Measurements from ENCODE around the gene NR2F1-AS1. TPM values are rescaled to one million over a fixed set of nuclear protein-coding genes. Genes with fewer than 3 reads are reported as not detected.

NR2F1-AS1 gene
- total RNA-seq, 4 donors from 2014 or later: 6.0 to 48.1 (median 14.4) TPM

DNA sequence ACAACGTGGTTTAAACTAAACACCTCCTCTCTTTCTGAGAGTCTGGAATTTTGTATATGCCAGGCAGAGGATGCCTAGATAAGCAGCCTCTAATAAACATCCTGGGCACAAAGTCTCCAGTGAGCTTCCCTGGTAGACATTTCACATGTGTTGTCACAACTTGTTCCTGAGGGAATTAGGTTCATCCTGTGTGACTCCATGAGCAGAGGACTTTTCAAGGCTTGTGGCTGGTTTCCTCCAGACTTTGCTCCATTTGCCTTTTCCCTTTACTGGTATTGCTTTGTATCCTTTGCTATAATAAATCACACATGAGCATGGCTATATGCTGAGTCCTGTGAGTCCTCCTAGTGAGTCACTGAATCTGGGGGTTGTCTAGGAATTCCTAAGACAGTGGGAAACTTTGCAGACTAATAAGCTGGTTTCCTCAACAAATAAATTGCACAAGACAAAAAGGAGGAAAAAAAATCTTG lies 77.4 kb downstream of the NR2F1-AS1 start:
- Histone ChIP-seq H3K9me3 (no peaks in the 10 kb centered on the region), H3K4me1 (no peaks in the 10 kb centered on the region), H3K4me3 (no peak overlapping the region), H3K36me3 (no peaks in the 10 kb centered on the region), H3K27me3 (no peaks in the 10 kb centered on the region), H3K27ac (no peak overlapping the region)
- TF ChIP-seq, protein P1, sequence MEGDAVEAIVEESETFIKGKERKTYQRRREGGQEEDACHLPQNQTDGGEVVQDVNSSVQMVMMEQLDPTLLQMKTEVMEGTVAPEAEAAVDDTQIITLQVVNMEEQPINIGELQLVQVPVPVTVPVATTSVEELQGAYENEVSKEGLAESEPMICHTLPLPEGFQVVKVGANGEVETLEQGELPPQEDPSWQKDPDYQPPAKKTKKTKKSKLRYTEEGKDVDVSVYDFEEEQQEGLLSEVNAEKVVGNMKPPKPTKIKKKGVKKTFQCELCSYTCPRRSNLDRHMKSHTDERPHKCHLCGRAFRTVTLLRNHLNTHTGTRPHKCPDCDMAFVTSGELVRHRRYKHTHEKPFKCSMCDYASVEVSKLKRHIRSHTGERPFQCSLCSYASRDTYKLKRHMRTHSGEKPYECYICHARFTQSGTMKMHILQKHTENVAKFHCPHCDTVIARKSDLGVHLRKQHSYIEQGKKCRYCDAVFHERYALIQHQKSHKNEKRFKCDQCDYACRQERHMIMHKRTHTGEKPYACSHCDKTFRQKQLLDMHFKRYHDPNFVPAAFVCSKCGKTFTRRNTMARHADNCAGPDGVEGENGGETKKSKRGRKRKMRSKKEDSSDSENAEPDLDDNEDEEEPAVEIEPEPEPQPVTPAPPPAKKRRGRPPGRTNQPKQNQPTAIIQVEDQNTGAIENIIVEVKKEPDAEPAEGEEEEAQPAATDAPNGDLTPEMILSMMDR (IDR thresholded peaks at IDR 0.05): no peak
- TF ChIP-seq POLR2AphosphoS5 (IDR thresholded peaks at IDR 0.05): no peak
- TF ChIP-seq POLR2A (IDR thresholded peaks at IDR 0.05): no peak
- WGBS, 2 donors (ENCODE audit: low coverage in 1 of 2): 33% methylated on average over 1 of the region's 1 CpG; no CpG with 5 or more reads in 1 of the 2 donors
- ATAC-seq: no peak

DNA sequence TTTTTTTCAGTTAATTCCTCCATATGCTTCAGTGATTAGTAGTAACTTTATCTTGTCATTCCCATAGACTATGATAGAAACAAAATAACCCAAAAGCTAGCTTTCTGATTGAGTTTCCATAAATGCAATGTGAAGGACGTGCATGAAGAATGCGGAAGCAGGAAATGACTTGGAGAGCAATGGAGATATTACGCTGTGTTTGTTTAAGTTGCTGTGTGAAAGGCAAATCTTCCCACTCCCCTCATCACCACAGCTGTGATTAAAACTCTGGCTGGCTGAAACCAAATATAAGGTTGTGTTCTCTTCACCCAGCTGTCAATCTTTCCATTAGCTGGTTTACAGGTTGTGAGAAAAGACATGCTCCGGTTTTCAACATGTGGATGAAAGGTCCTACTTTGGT lies 83.9 kb downstream of the NR2F1-AS1 start:
- Histone ChIP-seq H3K4me1 (no peaks in the 10 kb centered on the region), H3K36me3 (no peaks in the 10 kb centered on the region), H3K27ac (no peak overlapping the region), H3K4me3 (no peak overlapping the region), H3K27me3 (no peaks in the 10 kb centered on the region), H3K9me3 (no peaks in the 10 kb centered on the region)
- WGBS, 2 donors (ENCODE audit: low coverage in 1 of 2): 78 to 79% methylated on average over 4 of the region's 4 CpGs
- TF ChIP-seq POLR2A (IDR thresholded peaks at IDR 0.05) (no peak), EP300 (IDR thresholded peaks at IDR 0.05) (no peak), POLR2AphosphoS5 (IDR thresholded peaks at IDR 0.05) (no peak)
- TF ChIP-seq, protein P1 (IDR thresholded peaks at IDR 0.05): no peak
- ATAC-seq: no peak

DNA sequence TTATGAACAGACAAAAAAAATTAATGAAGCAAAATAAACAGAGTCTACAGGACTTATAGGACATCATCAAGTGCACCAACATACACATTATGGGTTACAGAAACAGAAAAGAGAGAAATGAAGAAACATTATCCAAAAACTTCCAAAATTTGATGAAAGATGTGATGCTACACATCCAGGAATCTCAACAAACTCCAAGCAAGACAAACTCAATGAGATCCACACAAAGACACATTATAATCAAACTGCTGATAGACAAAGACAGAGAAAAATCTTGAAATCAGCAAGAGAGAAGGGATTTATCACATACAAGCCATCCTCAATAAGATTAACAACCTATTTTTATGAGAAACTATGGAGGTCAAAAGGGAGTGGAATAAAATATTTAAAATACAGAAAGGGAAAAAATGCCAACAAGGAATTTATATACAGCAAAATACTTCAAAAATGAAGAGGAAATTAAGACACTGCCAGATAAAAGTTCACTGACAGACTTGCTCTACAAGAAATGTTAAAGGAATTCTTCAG lies 101.0 kb downstream of the NR2F1-AS1 start:
- Histone ChIP-seq H3K27me3 (no peaks in the 10 kb centered on the region), H3K4me3 (no peak overlapping the region), H3K36me3 (peaks cover 0 to 7% of the 10 kb centered on the region in 2 donors), H3K9me3 (peaks cover 0 to 18% (median 0%) of the 10 kb centered on the region in 3 donors), H3K4me1 (no peaks in the 10 kb centered on the region), H3K27ac (no peak overlapping the region)
- TF ChIP-seq EP300 (IDR thresholded peaks at IDR 0.05) (no peak), POLR2AphosphoS5 (IDR thresholded peaks at IDR 0.05) (no peak), POLR2A (IDR thresholded peaks at IDR 0.05) (no peak)
- TF ChIP-seq, protein P1 (IDR thresholded peaks at IDR 0.05): no peak
- no peak for ATAC-seq

DNA sequence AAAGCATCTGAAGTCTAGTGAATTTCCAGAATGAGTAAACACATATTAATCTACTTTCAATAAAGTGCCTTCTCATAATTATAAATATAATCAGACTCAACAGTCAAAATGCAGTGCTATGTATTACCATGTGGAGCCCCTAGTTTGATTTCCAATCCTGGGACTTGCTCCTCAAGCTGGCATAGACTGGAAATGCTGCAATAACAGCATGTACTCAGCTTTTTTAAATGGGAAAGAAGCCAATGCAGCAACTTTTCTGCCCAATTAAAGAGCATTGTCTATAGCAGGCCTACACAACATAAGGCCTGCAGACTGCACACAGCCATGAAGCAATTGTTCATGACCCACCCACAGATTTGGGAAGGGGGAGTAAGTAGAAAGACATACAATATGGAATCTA lies 103.2 kb downstream of the NR2F1-AS1 start:
- Histone ChIP-seq H3K36me3 (peaks cover 0 to 7% of the 10 kb centered on the region in 2 donors), H3K27me3 (no peaks in the 10 kb centered on the region), H3K4me3 (no peak overlapping the region), H3K9me3 (peaks cover 0 to 18% (median 0%) of the 10 kb centered on the region in 3 donors), H3K27ac (no peak overlapping the region), H3K4me1 (no peaks in the 10 kb centered on the region)
- no peak for ATAC-seq
- no peak for TF ChIP-seq POLR2A (IDR thresholded peaks at IDR 0.05)
- no peak for TF ChIP-seq EP300 (IDR thresholded peaks at IDR 0.05)
- no peak for TF ChIP-seq POLR2AphosphoS5 (IDR thresholded peaks at IDR 0.05)
- TF ChIP-seq, protein P1 (IDR thresholded peaks at IDR 0.05): no peak

DNA sequence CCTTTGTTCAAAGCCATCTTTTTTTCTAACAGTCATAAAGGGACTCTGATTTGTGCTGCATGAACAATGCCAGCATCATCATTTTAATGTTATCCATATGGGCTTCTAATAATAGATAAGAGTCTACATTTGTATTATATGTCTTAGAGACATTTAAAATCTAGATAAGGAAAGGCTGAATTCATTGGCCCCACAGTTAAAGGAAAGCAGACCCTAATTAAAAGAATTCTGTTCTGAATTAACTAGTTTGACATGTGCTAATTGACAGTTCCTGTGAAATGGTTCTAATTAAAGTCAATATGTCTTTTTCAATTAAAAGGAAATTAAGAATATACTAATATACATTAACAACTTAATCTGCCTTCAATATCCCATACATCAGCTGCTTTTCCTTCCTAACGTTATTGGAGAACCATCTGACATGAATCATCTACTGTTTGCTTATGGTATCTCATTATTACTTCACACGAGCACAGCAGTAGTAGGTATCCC lies 104.7 kb downstream of the NR2F1-AS1 start:
- TF ChIP-seq POLR2AphosphoS5 (IDR thresholded peaks at IDR 0.05): no peak
- TF ChIP-seq, protein P1 (IDR thresholded peaks at IDR 0.05): no peak
- TF ChIP-seq POLR2A (IDR thresholded peaks at IDR 0.05): no peak
- TF ChIP-seq EP300 (IDR thresholded peaks at IDR 0.05): no peak
- ATAC-seq: no peak
- H3K27me3 ChIP-seq: no peaks in the 10 kb centered on the region
- no peaks in the 10 kb centered on the region for H3K4me1 ChIP-seq
- WGBS, 2 donors (ENCODE audit: low coverage in 1 of 2): 42 to 62% methylated on average over 2 of the region's 2 CpGs
- H3K4me3 ChIP-seq: no peak overlapping the region
- H3K27ac ChIP-seq: no peak overlapping the region
- H3K9me3 ChIP-seq: peaks cover 0 to 18% (median 0%) of the 10 kb centered on the region in 3 donors
- peaks cover 0 to 7% of the 10 kb centered on the region in 2 donors for H3K36me3 ChIP-seq
